Middle frontal gyrus (tissue), 1 donor: ENCODE results near the gene EEF1B2.
"Not testable (repeated sequence)": the region's sequence is repeated elsewhere in the genome, so short reads cannot be mapped to it uniquely, and the experiment has no call there.

Source experiments
- DNase-seq: peaks from one replicate; pipeline ENCODE4 v3.0.0-alpha.2; 2015; ENCODE audit warnings: low spot score; ENCODE audit errors: extremely low spot score

Gene EEF1B2

DNA sequence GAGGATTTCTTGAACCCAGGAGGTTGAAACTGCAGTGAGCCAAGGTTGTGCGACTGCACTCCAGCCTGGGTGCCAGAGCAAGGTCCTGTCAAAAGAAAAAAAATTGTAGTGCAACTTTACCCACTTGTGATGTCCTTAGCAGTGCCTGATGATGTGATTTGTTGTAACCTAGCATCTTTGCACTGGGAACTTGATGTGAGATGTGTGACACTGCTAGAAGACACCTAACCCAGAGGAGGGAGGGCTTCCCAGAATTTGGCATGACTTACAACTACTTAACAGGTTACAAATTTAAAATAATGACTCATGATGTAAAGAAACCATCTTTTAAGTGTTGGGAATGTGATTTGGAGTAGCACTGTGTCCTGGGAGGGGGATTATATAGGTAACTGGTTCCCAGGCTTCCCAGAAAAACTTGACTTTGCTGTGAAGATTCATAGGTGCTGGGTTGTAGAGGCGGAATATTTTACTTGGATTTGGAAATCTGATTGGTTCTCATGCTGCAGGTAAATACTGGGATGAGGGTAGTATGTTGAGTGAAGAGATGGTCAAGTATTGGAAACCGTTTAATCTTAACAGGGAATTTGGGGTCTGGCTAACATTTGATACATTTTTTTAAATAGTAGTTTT is 3.7 kb downstream of the EEF1B2 start:
- DNase-seq = no peak

GRCh38 chr2:206164261-206164862 is 4.7 kb downstream of the EEF1B2 start:
- peak; percentile 44 for DNase-seq

GRCh38 chr2:206168230-206168629 is 8.5 kb downstream of the EEF1B2 start:
- not testable (repeated sequence) for DNase-seq

DNA sequence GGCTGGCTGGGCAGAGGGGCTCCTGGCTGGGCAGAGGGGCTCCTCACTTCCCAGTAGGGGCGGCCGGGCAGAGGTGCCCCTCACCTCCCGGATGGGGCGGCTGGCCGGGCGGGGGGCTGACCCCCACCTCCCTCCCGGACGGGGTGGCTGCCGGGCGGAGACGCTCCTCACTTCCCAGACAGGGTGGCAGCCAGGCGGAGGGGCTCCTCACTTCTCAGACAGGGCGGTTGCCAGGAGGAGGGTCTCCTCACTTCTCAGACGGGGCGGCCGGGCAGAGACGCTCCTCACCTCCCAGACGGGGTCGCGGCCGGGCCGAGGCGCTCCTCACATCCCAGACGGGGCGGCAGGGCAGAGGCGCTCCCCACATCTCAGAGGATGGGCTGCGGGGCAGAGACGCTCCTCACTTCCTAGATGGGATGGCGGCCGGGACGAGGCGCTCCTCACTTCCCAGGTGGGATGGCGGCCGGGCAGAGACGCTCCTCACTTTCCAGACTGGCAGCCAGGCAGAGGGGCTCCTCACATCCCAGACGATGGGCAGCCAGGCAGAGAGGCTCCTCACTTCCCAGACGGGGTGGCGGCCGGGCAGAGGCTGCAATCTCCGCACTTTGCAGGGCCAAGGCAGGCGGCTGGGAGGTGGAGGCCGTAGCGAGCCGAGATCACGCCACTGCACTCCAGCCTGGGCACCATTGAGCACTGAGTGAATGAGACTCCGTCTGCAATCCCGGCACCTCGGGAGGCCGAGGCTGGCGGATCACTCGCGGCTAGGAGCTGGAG is 12.1 kb downstream of the EEF1B2 start:
- DNase-seq = not testable (repeated sequence)

- no peak for DNase-seq
These were observed 13.5 kb downstream of the EEF1B2 start for GRCh38 chr2:206173147-206173546.

- DNase-seq = no peak
These were observed 16.4 kb downstream of the EEF1B2 start for GRCh38 chr2:206176121-206176520.

DNA sequence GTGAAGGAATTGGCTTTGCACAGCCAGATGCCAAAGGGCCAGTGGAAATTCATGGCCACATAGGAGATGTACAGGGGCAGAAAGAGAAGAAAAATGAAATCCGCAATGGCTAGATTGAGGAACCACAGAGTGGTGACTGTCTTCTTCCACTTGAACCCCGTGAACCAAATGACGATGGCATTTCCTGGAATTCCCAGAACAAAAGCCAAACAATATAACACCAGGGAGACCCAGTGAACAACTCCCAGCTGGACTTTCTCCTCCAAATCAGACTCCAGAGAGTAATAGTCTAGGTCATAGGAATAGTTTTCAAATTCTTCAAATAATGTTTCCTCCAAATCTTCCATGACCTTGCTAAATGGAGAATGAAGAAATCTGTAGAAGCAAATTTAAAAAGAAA is 17.2 kb downstream of the EEF1B2 start:
- no peak for DNase-seq

DNA sequence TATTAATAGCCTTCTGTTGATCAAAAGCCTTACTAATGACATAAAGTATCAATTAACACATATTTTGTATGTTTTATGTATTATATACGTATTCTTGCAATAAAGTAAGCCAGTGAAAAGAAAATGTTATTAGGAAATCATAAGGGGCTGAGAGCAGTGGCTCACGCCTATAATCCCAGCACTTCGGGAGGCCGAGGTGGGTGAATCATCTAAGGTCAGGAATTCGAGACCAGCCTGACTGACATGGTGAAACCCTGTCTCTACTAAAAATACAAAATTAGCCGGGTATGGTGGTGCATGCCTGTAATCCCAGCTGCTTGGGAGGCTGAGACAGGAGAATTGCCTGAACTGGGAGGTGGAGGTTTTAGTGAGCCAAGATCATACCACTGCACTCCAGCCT is 21.8 kb downstream of the EEF1B2 start:
- DNase-seq = not testable (repeated sequence)

DNA sequence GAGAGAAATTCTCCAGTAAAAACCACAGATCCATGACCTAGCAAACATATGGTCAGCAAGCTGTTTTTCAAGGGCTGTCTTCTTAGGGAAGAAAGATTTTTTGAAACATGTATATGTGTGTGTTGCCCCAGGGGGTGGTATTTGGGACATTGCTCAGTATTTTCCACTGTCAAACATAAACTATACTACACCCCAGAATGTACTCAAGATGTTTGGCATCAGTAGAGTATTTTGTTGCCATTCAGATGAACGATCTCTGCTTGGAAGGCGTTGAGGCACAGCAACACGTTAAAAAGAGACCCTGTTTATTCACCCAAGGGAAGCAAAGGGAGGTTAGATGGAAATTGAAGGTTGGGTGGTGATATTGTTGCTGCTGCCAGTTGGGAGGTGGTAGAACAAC is 30.0 kb downstream of the EEF1B2 start:
- DNase-seq = no peak

GRCh38 chr2:206190111-206190510 is 30.4 kb downstream of the EEF1B2 start:
- no peak for DNase-seq

GRCh38 chr2:206190689-206191088 is 31.0 kb downstream of the EEF1B2 start:
- no peak for DNase-seq

DNA sequence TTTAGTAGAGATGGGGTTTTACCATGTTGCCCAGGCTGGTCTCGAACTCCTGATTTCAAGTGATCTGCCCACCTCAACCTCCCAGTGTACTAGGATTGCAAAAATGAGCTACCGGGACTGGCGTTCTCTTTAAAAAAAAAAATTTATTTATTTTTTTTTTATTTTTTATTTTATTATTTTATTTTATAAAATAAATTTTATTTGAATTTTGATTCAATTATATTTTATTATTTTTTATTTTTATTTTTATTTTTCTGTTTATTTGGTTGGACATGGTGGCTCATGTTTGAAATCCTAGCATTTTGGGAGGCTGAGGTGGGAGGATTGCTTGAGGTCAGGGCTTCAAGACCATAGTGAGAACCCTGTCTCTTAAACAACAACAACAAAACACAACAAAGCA is 32.5 kb downstream of the EEF1B2 start:
- DNase-seq = no peak

- DNase-seq = no peak
These were observed 34.1 kb downstream of the EEF1B2 start for GRCh38 chr2:206193671-206194357.

- DNase-seq = no peak
These were observed 39.0 kb downstream of the EEF1B2 start for GRCh38 chr2:206198677-206199076.

DNA sequence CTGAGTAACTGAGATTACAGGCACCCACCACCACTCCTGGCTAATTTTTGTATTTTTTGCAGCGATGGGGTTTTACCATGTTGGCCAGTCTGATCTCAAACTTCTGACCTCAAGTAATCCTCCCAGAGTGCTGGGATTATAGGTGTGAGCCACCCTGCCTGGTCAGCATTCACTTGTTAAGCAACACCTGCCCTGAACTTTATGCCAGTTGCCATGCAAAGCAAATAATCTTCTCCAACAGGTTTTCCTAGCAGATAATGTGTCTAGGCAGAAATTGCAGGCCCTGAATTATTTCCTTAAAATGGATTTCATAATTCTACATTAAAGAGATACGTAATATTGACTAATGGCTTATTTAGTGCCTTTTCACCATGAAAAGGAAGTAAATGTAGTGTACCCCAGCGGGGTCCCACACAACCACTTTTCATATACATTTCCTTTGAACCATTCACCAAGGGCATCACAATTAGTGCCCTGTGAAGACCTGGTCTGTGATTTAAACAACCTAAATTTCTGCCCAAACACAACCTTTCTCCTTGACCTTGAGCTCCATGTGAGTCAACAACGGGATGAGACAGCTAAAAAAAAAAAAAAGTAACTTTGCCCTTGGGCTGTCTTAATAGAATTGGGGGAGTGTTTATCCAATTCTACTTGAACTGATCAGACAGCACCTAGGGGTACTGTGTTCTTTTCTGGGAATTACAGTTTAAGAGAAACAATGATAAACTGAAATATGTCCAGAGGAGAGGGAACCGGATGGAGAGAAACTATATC is 41.6 kb downstream of the EEF1B2 start:
- DNase-seq = no peak

- DNase-seq = no peak
These were observed 42.8 kb downstream of the EEF1B2 start for GRCh38 chr2:206202446-206202845.

GRCh38 chr2:206203331-206203730 is 43.6 kb downstream of the EEF1B2 start:
- no peak for DNase-seq

DNA sequence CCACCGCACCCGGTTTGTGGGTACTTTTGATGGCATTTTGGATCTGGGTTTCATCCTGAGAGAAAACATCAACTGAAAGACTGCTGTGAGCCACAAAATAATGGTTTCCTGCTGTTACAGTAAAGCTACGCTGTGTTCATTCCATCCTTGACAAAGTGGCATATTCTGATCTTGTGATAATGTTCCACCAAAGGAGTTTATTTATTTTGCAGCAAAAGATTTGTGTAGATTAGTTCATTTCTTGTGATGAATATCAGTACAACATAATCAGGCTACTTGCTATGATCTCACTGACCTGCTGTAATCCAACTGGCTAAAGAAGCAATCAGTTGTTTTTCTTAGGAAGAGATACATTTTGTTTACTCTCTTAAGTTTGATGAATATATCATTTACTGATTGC is 45.0 kb downstream of the EEF1B2 start:
- DNase-seq = no peak

DNA sequence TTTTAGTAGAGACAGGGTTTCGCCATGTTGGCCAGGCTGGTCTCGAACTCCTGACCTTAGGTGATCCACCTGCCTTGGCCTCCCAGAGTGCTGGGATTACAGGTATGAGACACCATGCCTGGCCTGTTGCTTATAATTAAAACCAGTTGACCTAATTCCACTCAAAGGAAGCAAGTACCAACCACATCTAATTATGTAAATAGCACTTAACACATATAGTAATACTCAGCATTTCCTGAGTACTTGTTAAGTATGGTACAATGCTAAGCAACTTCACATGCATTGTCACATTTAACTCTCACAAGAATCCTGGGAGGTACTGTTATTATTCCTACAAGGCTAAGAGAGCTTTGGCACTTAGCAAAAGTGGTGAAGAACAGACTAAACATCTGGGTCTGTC is 47.6 kb downstream of the EEF1B2 start:
- not testable (repeated sequence) for DNase-seq

- no peak for DNase-seq
These were observed 49.2 kb downstream of the EEF1B2 start for GRCh38 chr2:206208900-206209299.

GRCh38 chr2:206211657-206212255 is 52.1 kb downstream of the EEF1B2 start:
- DNase-seq = no peak
